ENCODE data around the gene AHSG. TPM values are rescaled to one million over a fixed set of nuclear protein-coding genes. Genes with fewer than 3 reads are reported as not detected.

The AHSG gene
- total RNA-seq, 1 donor, result not detected

DNA sequence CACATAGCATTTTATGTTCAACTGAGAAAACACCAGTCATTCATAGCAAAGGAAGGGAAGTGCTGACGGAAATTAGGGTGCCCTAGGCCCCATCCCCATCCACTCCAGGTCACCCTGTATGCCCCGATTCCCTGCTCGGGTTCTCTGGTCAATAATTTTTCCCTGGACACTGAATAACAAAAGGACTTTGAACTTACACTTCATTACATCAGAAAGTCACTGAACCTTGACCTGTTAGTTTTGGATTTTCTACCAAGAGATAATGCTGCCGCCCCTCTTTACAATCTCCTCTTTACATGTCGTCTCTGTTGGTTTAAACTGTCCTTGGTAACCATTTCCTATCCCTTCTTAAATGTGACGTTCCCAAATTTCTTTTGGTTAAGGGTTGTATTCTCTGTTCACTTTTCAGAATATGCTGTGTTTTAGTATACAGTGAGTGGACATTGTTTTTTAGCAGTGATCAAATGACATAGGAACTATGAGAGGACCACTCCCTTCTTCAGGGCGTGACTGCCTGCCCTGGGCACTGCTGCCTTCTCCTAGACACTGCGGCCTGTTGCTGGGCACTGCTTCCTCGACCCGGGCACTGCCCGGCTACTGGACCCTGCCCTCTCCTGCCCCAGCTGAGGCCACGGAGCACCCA lies 13.6 kb upstream of the AHSG start:
- TF ChIP-seq, protein P1, sequence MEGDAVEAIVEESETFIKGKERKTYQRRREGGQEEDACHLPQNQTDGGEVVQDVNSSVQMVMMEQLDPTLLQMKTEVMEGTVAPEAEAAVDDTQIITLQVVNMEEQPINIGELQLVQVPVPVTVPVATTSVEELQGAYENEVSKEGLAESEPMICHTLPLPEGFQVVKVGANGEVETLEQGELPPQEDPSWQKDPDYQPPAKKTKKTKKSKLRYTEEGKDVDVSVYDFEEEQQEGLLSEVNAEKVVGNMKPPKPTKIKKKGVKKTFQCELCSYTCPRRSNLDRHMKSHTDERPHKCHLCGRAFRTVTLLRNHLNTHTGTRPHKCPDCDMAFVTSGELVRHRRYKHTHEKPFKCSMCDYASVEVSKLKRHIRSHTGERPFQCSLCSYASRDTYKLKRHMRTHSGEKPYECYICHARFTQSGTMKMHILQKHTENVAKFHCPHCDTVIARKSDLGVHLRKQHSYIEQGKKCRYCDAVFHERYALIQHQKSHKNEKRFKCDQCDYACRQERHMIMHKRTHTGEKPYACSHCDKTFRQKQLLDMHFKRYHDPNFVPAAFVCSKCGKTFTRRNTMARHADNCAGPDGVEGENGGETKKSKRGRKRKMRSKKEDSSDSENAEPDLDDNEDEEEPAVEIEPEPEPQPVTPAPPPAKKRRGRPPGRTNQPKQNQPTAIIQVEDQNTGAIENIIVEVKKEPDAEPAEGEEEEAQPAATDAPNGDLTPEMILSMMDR (IDR thresholded peaks at IDR 0.05; ENCODE audit: insufficient read depth, low read depth, low read length), result no peak
- DNase-seq (ENCODE audit: low read depth), result no peak
- H3K4me3 ChIP-seq (ENCODE audit: low read depth, low read length), result no peak overlapping the region

DNA sequence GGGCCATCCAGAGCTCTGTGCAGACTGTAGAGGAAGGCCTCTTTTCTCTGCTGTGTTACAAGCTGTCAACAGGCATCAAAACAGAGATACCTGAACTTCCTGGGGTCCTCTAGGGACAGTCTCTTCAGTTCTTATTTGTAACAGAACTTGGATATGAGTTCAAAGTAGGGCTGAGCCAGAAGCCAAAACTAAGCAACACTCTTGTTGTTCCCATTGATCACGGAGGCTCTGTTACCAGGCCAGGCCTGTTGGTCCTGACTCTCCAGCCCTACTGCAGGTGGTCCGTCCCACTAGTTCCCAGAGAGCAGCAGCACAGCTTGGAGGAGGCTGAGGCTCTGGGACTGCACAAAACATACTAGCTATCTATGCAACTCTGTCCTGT lies 13.1 kb upstream of the AHSG start:
- no peak for DNase-seq (ENCODE audit: low read depth)
- TF ChIP-seq, protein P1 (IDR thresholded peaks at IDR 0.05; ENCODE audit: insufficient read depth, low read depth, low read length), result no peak
- no peak overlapping the region for H3K4me3 ChIP-seq (ENCODE audit: low read depth, low read length)

DNA sequence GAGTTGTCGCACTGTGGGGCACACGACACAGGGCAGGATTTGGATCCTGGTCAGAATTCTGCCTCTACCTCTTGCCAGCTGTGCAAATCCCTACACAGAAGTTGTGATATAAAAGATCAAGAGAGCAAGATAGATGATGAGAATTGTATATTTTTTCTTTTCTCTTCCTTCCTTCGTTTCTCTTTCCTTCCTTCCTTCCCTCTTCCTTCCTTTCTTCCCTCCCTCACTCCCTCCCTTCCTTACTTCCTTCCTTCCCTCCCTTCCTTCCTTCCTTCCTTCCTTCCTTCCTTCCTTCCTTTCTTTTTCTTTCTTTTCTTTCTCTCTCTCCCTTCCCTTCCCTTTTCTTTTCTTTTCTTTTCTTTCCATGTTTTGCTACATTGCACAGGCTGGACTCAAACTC lies 12.0 kb upstream of the AHSG start:
- DNase-seq (ENCODE audit: low read depth), result no peak
- no peak overlapping the region for H3K4me3 ChIP-seq (ENCODE audit: low read depth, low read length)
- TF ChIP-seq, protein P1 (IDR thresholded peaks at IDR 0.05; ENCODE audit: insufficient read depth, low read depth, low read length), result no peak

DNA sequence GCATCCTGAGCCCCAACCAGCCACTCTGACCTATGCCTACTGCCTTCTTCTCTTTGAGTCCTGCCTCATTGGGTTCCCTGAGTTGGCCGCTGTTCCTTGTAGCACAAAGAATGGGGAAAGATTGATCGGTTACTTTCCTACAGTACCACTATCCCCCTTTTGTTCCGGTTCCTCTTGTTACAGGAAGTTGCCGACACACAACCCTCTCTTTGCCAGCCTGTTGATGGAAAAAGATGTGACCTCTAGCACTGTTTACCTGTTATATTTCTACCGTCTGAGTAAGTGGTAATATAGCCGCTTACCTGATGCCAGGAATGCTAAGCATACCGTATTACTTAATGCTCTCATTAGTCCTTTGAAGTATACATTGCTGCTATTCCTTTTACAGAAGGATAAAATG lies 9.7 kb upstream of the AHSG start:
- no peak for DNase-seq (ENCODE audit: low read depth)
- H3K4me3 ChIP-seq (ENCODE audit: low read depth, low read length), result no peak overlapping the region
- TF ChIP-seq, protein P1 (IDR thresholded peaks at IDR 0.05; ENCODE audit: insufficient read depth, low read depth, low read length), result no peak

DNA sequence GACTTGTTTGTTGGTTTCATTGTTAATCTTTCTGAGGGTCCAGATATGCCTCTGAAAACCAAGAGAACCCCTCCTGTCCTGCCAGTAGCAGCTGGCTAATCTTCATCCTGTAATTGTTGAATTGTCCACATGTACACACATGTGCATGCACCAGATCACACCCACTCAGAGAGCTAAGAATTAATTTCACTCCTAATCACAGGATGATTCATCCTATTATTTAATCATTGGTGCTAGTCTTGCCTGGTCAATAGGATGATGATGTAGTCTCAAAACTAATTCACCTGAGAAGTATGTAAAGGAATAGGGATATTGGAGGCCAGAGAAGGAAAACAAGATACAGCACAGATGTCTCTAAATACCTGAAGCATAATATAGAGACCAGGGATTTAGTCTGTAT lies 7.8 kb upstream of the AHSG start:
- no peak for DNase-seq (ENCODE audit: low read depth)
- TF ChIP-seq, protein P1 (IDR thresholded peaks at IDR 0.05; ENCODE audit: insufficient read depth, low read depth, low read length), result no peak
- H3K4me3 ChIP-seq (ENCODE audit: low read depth, low read length), result no peak overlapping the region

DNA sequence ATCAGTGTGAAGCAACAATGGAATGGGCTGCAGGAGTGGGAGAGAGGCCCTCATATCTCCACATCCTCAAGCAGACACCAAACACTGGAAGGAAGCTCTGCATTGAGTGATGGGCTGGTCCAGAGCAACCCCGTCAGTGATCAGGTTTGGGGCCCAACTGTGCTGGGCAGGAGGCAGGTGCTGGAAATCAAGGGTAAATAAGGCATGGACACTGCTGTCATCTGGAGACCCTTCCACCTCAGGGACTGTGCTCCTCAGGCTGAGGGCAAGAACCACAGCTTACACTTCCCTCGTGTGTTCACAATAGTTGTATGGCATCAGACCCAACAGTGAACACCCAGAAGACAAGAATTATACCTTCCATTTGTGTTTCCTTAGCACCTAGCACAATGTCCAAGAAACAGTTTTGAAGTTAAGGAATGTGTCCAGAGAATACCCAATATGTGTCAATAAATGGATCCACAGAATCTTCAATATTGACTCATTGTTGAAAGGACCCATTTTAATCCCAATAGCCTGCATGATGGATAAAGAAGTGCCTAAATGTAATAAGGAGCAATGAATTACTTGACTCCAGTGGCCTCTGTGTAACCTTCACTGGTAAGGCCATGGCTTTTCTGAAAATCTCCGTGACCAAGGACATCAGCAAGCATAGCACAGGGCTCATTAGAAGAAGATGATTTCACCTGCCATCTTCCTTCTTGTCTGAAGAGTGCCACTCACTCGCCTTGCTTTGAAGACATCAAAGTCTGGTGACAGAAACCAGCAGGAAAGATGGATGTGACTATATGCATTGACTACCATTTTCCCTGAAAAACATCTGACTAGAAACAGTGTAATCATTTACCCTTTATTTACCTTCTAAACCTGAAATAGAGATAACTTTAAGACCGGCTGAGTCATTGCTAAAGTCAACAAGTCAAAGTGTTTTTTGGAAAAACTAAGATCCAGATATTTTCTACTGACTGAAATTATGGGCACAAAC lies 7.0 kb upstream of the AHSG start:
- TF ChIP-seq, protein P1 (IDR thresholded peaks at IDR 0.05; ENCODE audit: insufficient read depth, low read depth, low read length), result no peak

More for the DNA sequence above, 7.0 kb upstream of the AHSG start:
- DNase-seq (ENCODE audit: low read depth), result no peak
- H3K4me3 ChIP-seq (ENCODE audit: low read depth, low read length), result no peak overlapping the region
